Neuronal stem cell (in vitro differentiated cells): ENCODE results near the gene CDC6.

ENCODE experiments used
- DNase-seq: peaks from one replicate; pipeline ENCODE4 v3.0.0-alpha.2; 2013; ENCODE audit warnings: low spot score
- H2AFZ ChIP-seq: one replicate; pipeline ENCODE4 v1.6.1; 2013; ENCODE audit warnings: mild to moderate bottlenecking, low read length, inconsistent platforms
- H2AK5ac ChIP-seq: 2 replicates; pipeline ENCODE4 v1.6.1; 2013; ENCODE audit warnings: low read depth, mild to moderate bottlenecking, inconsistent platforms, low read length, moderate library complexity, mixed read lengths
- H2BK120ac ChIP-seq: 2 replicates; pipeline ENCODE4 v1.6.1; 2013; ENCODE audit warnings: low read depth, mild to moderate bottlenecking, inconsistent platforms, low read length, moderate library complexity, mixed read lengths
- H2BK12ac ChIP-seq: one replicate; pipeline ENCODE4 v1.6.1; 2013; ENCODE audit warnings: low read length, inconsistent platforms
- H2BK15ac ChIP-seq: 2 replicates; pipeline ENCODE4 v1.6.1; 2013; ENCODE audit warnings: mild to moderate bottlenecking, low read length, inconsistent platforms, mixed read lengths
- H2BK5ac ChIP-seq: one replicate; pipeline ENCODE4 v1.6.1; 2013; ENCODE audit warnings: inconsistent platforms, mild to moderate bottlenecking, low read length, moderate library complexity
- H3K14ac ChIP-seq: one replicate; pipeline ENCODE4 v1.6.1; 2013; ENCODE audit warnings: low read length, inconsistent platforms
- H3K18ac ChIP-seq: 2 replicates; pipeline ENCODE4 v1.6.1; 2013; ENCODE audit warnings: low read length, inconsistent platforms
- H3K23ac ChIP-seq: 2 replicates; pipeline ENCODE4 v1.6.1; 2013; ENCODE audit warnings: low read depth, mild to moderate bottlenecking, mixed read lengths, low read length, inconsistent platforms; ENCODE audit not compliant: poor library complexity
- H3K27ac ChIP-seq: replicated peaks from 3 replicates; pipeline ENCODE4 v1.5.1; 2013; ENCODE audit warnings: low read length, inconsistent platforms
- H3K27me3 ChIP-seq, 3 experiments: 2 replicates each; pipeline ENCODE4 v1.6.1; 2013; ENCODE audit warnings: low read length in 3 of 3, mild to moderate bottlenecking in 2 of 3, inconsistent platforms in 1 of 3, low read depth in 1 of 3, mixed read lengths in 1 of 3, moderate library complexity in 1 of 3; ENCODE audit not compliant: control insufficient read depth in 3 of 3, insufficient read depth in 3 of 3
- H3K36me3 ChIP-seq, 2 donors: replicated peaks in 1 of 2; 2 replicates each; pipeline ENCODE4 v1.6.1; 2013; ENCODE audit warnings: low read length in 2 of 2; ENCODE audit not compliant: control insufficient read depth in 2 of 2, insufficient read depth in 2 of 2
- H3K4ac ChIP-seq: 2 replicates; pipeline ENCODE4 v1.6.1; 2013; ENCODE audit warnings: inconsistent platforms, mild to moderate bottlenecking, low read length, moderate library complexity
- H3K4me1 ChIP-seq, 2 donors: 1 replicate in 1 of 2; 2 replicates in 1 of 2; pipeline ENCODE4 v1.6.1; 2013; ENCODE audit warnings: low read length in 2 of 2, low read depth in 1 of 2; ENCODE audit not compliant: control insufficient read depth in 2 of 2, insufficient read depth in 1 of 2
- H3K4me2 ChIP-seq: one replicate; pipeline ENCODE4 v1.6.1; 2013; ENCODE audit warnings: mild to moderate bottlenecking, low read length, inconsistent platforms; ENCODE audit not compliant: insufficient read depth, poor library complexity, severe bottlenecking
- H3K4me3 ChIP-seq, 2 donors: 2 replicates each; pipeline ENCODE4 v1.5.1; 2013; ENCODE audit warnings: low read length in 2 of 2, mild to moderate bottlenecking in 2 of 2, inconsistent platforms in 1 of 2, moderate library complexity in 1 of 2
- H3K79me1 ChIP-seq: one replicate; pipeline ENCODE4 v1.6.1; 2013; ENCODE audit warnings: low read depth, mild to moderate bottlenecking, inconsistent platforms, low read length, moderate library complexity
- H3K9ac ChIP-seq: one replicate; pipeline ENCODE4 v1.6.1; 2013; ENCODE audit warnings: mild to moderate bottlenecking, low read depth, low read length, inconsistent platforms; ENCODE audit not compliant: poor library complexity
- H3K9me3 ChIP-seq, 2 donors: replicated peaks in 1 of 2; 2 replicates each; pipeline versions ENCODE3 to v1.6.1; 2013; ENCODE audit warnings: low read length in 2 of 2, mild to moderate bottlenecking in 2 of 2, inconsistent platforms in 1 of 2, low read depth in 1 of 2, mixed read lengths in 1 of 2, moderate library complexity in 1 of 2; ENCODE audit not compliant: control insufficient read depth in 2 of 2, insufficient read depth in 1 of 2
- H4K8ac ChIP-seq: one replicate; pipeline ENCODE4 v1.6.1; 2013; ENCODE audit warnings: low read depth, mild to moderate bottlenecking, inconsistent platforms, low read length, moderate library complexity
- H4K91ac ChIP-seq: one replicate; pipeline ENCODE4 v1.6.1; 2013; ENCODE audit warnings: low read length, low read depth, mild to moderate bottlenecking, inconsistent platforms; ENCODE audit not compliant: poor library complexity
- WGBS, 2 donors: extraction: QIAGEN DNeasy Blood & Tissue Kit; methylation state at CpG; one replicate each; pipeline ENCODE4 v1.1.7; 2013; ENCODE audit warnings: missing lambda C conversion rate in 2 of 2, mixed read lengths in 1 of 2; ENCODE audit not compliant: insufficient read length in 2 of 2, insufficient replicate concordance in 1 of 2; ENCODE audit errors: extremely low coverage in 2 of 2; 5-methylcytosine and 5-hydroxymethylcytosine counted together

Gene CDC6

GRCh38 chr17:40328386-40328766 lies 40.7 kb downstream of the CDC6 start:
- Histone ChIP-seq H2BK12ac (no peak overlapping the region), H3K9ac (no peak overlapping the region), H3K36me3 (peaks cover 0 to 10% of the 10 kb centered on the region in 2 donors), H3K18ac (no peak overlapping the region), H2AFZ (no peak overlapping the region), H3K79me1 (peaks cover 5% of the 10 kb centered on the region), H2BK120ac (no peak overlapping the region), H3K27me3 (no peaks in the 10 kb centered on the region), H3K27ac (no peak overlapping the region), H3K4me2 (no peak overlapping the region), H3K9me3 (no peaks in the 10 kb centered on the region), H2BK15ac (no peak overlapping the region), H3K4ac (no peak overlapping the region), H4K8ac (no peak overlapping the region), H3K14ac (no peak overlapping the region), H2BK5ac (no peak overlapping the region), H3K23ac (no peak overlapping the region), H2AK5ac (no peak overlapping the region), H4K91ac (no peak overlapping the region), H3K4me1 (peaks cover 1 to 4% of the 10 kb centered on the region in 2 donors), H3K4me3 (no peak overlapping the region)
- DNase-seq, result no peak
- no CpG with 5 or more reads among the region's 2 CpGs for whole genome bisulfite sequencing, 2 donors

- Histone ChIP-seq H4K91ac (no peak overlapping the region), H3K14ac (no peak overlapping the region), H3K4me1 (peaks cover 5 to 13% of the 10 kb centered on the region in 2 donors), H3K27me3 (no peaks in the 10 kb centered on the region), H2BK5ac (no peak overlapping the region), H3K9me3 (no peaks in the 10 kb centered on the region), H4K8ac (no peak overlapping the region), H3K4me2 (no peak overlapping the region), H3K4me3 (no peak overlapping the region), H3K4ac (no peak overlapping the region), H3K18ac (no peak overlapping the region), H2BK12ac (no peak overlapping the region), H2AK5ac (no peak overlapping the region), H3K36me3 (peaks cover 0 to 10% of the 10 kb centered on the region in 2 donors), H3K9ac (no peak overlapping the region), H2AFZ (no peak overlapping the region), H3K23ac (peak overlapping the region; percentile 10), H3K79me1 (peaks cover 3% of the 10 kb centered on the region), H2BK15ac (no peak overlapping the region), H2BK120ac (no peak overlapping the region), H3K27ac (no peak overlapping the region)
- no CpG with 5 or more reads among the region's 11 CpGs for WGBS, 2 donors
- no peak for DNase-seq
Observed at GRCh38 chr17:40329839-40330794, 42.4 kb downstream of the CDC6 start.

- H3K18ac ChIP-seq, result no peak overlapping the region
- no peak overlapping the region for H2AFZ ChIP-seq
- no peak overlapping the region for H3K4ac ChIP-seq
- H2BK120ac ChIP-seq, result no peak overlapping the region
- H2BK15ac ChIP-seq, result no peak overlapping the region
- no peak overlapping the region for H3K14ac ChIP-seq
- H3K9ac ChIP-seq, result no peak overlapping the region
- H3K27me3 ChIP-seq, result no peaks in the 10 kb centered on the region
- peaks cover 3% of the 10 kb centered on the region for H3K79me1 ChIP-seq
- H2BK5ac ChIP-seq, result no peak overlapping the region
- H3K36me3 ChIP-seq, result peaks cover 0 to 10% of the 10 kb centered on the region in 2 donors
- no peak for DNase-seq
- H3K9me3 ChIP-seq, result no peaks in the 10 kb centered on the region
- no peak overlapping the region for H3K23ac ChIP-seq
- no peak overlapping the region for H4K91ac ChIP-seq
- H3K4me1 ChIP-seq, result peaks cover 5 to 13% of the 10 kb centered on the region in 2 donors
- H3K27ac ChIP-seq, result no peak overlapping the region
- no CpG with 5 or more reads among the region's 10 CpGs for WGBS, 2 donors
- H2BK12ac ChIP-seq, result no peak overlapping the region
- no peak overlapping the region for H4K8ac ChIP-seq
- H3K4me2 ChIP-seq, result no peak overlapping the region
- H3K4me3 ChIP-seq, result no peak overlapping the region
- H2AK5ac ChIP-seq, result no peak overlapping the region
Observed at GRCh38 chr17:40330850-40331470, 43.3 kb downstream of the CDC6 start.
